AG04450 (cell line): ENCODE data around the gene CTAG2. TPM values are rescaled to one million over a fixed set of nuclear protein-coding genes. Genes with fewer than 3 reads are reported as not detected.

Source experiments
- CTCF ChIA-PET: fragments of 300-600, 350-600 bp; formaldehyde crosslinking; extraction: SDS; loops from one replicate; lab custom pipeline; 2022; ENCODE audit warnings: antibody characterized with exemption, inconsistent platforms; lab: Charles Lee
- POLR2A ChIA-PET: fragments of 350-600 bp; formaldehyde crosslinking; extraction: SDS; loops from one replicate; lab custom pipeline; 2021; ENCODE audit warnings: antibody characterized with exemption, inconsistent platforms; lab: Yijun Ruan, JAX
- DNase-seq: peaks from one replicate; pipeline ENCODE4 v3.0.0-alpha.2; 2011; ENCODE audit warnings: low read depth, low spot score
- H3K27ac ChIP-seq: one replicate; pipeline ENCODE4 v1.5.1; 2012; ENCODE audit warnings: low read depth, low read length, control low read depth
- H3K27me3 ChIP-seq: one replicate; pipeline ENCODE4 v1.6.0; 2012; ENCODE audit warnings: low read length; ENCODE audit not compliant: control insufficient read depth, insufficient read depth
- H3K4me3 ChIP-seq: 2 replicates; pipeline ENCODE4 v1.5.1; 2011; ENCODE audit warnings: mild to moderate bottlenecking, low read depth, low read length, control low read depth
- H3K9me3 ChIP-seq: 2 replicates; pipeline ENCODE4 v1.5.1; 2012; ENCODE audit warnings: low read length; ENCODE audit not compliant: control insufficient read depth, insufficient read depth
- CTCF ChIP-seq: IDR thresholded peaks from 2 replicates; pipeline ENCODE4 v1.5.1; 2011; ENCODE audit warnings: low read depth, low read length, control low read depth, inconsistent platforms
- polyA plus RNA-seq: library from polyadenylated mRNA; depleted of rRNA; stranded (reverse); fragments of >200 nt; gene quantifications from 2 replicates; pipeline ENCODE4 v1.2.3, GENCODE V29; 2011

CTAG2 gene
- polyA plus RNA-seq, 1 experiment = not detected

DNA sequence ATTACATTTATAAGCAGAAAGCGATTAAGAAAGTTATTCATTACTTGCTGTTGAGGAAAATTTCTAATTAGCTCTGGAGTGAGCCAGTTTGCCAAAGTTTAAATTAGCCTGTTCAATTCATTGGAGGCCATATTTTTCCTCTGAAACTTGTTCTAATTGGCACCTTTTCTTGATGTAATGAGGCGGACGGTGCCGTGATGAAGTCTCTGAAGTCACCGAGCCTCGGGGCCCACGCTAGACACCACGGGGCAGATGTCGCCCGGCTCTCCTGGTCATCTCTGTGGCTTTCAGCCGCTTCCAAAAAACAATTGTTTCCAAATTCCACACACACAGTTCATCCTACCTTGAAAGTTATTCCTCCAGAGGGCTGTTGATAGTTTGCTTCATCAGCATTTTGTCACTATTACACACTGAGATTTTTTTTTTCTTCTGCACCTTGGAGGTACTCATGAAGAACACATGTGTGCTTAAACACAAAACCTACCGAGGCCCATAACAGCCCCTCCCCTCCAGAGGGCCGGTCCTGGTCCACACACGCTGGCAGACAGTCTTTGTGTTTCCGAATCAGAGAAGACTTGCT is 3.9 kb upstream of the CTAG2 start:
- POLR2A ChIA-PET = no interaction called here

DNA sequence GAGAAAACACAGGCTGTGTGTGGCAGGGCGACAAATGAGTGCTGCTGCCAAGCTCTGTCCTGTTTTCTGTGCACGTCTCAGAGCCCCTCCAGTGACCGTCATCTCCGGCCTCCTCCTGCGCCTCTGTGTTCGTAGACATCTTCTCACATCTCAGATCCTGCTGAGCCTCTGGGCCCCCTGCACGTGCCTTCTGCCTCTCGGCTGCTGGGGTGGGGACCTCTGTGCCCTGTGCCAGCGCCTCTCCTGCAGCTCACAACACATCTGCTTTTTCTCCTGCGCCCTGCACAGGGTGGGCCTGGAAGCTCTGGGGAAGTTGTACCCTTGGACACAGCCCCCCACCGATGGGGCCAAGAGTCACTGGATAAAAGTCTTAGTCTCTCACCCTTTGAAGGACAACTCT is 2.4 kb upstream of the CTAG2 start:
- Histone ChIP-seq H3K9me3 (no peaks in the 10 kb centered on the region; the same call in 1 of the 2 replicates), H3K27ac (no peak overlapping the region), H3K27me3 (no peaks in the 10 kb centered on the region), H3K4me3 (no peak overlapping the region)
- CTCF ChIA-PET = no interaction called here
- POLR2A ChIA-PET = no interaction called here
- TF ChIP-seq CTCF = no peak
- no peak for DNase-seq

More for the DNA sequence above, 3.9 kb upstream of the CTAG2 start:
- DNase-seq = no peak
- Histone ChIP-seq H3K27me3 (no peaks in the 10 kb centered on the region), H3K27ac (no peak overlapping the region), H3K9me3 (no peaks in the 10 kb centered on the region; the same call in 1 of the 2 replicates), H3K4me3 (no peak overlapping the region)
- TF ChIP-seq CTCF = no peak
- CTCF ChIA-PET = no interaction called here

- Histone ChIP-seq H3K27me3 (no peaks in the 10 kb centered on the region), H3K4me3 (no peak overlapping the region), H3K9me3 (no peaks in the 10 kb centered on the region; the same call in 1 of the 2 replicates), H3K27ac (no peak overlapping the region)
- CTCF ChIA-PET = no interaction called here
- TF ChIP-seq CTCF = no peak
- POLR2A ChIA-PET = no interaction called here
- DNase-seq = no peak
These were observed 2.0 kb upstream of the CTAG2 start for GRCh38 chrX:154655346-154655745.

GRCh38 chrX:154654925-154655324 is 1.5 kb upstream of the CTAG2 start:
- CTCF ChIA-PET = no interaction called here
- Histone ChIP-seq H3K27ac (no peak overlapping the region), H3K9me3 (no peaks in the 10 kb centered on the region; the same call in 1 of the 2 replicates), H3K4me3 (no peak overlapping the region), H3K27me3 (no peaks in the 10 kb centered on the region)
- POLR2A ChIA-PET = no interaction called here
- DNase-seq = no peak
- TF ChIP-seq CTCF = no peak

DNA sequence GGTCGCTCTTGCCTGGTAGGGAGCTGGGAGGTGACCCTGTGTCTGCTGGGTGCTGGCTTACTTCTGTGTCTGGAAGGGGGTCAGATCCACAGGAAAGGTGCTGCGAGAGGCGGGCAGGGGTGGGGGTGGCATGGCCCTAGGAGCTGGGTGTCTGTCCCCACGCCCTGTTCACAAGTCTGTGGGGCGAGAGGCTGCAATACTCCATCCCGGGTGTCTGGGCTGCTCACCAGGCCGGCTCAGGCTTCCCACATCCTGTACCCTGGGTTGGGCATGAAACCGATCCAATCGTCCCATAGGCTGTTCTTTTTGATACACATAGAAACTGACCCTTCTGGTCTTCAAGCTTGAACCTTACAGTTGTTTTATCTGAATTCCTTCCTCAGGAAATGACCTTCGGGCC is 993 bp upstream of the CTAG2 start:
- Histone ChIP-seq H3K27me3 (no peaks in the 10 kb centered on the region), H3K4me3 (no peak overlapping the region), H3K27ac (no peak overlapping the region), H3K9me3 (no peaks in the 10 kb centered on the region; the same call in 1 of the 2 replicates)
- no peak for TF ChIP-seq CTCF
- CTCF ChIA-PET = no interaction called here
- DNase-seq = no peak
- POLR2A ChIA-PET = no interaction called here
